ENCODE measurements around the gene FBF1.

FBF1 gene

DNA sequence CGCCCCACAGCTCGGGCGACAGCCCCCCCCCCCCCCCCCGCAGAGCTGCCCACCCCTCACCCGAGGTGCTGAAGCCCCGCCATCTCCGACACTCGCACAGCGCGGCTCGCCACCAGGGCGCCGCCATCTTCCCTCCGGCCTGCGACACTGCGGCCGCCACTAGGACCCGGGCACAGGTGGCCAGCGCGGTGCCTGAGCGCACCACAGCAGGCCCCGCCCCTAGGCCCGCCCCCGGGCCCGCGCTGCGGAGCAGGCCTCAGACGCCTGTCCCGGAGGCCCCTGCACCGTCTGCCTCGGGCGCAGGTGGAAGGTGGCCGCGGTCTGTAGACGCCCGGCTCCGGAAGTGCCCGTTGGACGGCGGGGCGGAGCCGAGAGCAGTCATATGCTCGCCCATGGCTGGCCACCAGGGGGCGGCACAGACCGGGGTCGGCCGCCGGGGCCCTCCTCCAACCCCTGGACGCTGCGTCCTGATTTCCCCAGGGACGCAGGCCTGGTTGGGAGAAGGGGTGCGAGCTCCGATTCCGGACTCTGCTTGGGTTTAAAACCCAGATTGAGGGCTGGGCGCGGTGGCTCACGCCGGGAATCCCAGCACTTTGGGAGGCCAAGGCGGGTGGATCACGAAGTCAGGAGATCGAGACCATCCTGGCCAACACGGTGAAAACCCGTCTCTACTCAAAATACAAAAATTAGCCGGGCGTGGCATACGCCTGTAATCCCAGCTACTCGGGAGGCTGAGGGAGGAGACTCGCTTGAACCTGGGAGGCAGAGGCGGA is 35.9 kb downstream of the FBF1 start, which contains the start of gene MRPL38 (continued):
- peak; percentile 64; the same call in 1 of the 2 replicates for TF ChIP-seq ZNF10 (tag by site-specific recombination; IDR thresholded peaks at IDR 0.05)
- TF ChIP-seq ZNF202 (tag by site-specific recombination; IDR thresholded peaks at IDR 0.05; ENCODE audit: borderline replicate concordance): no peak
- TF ChIP-seq ZFP3 (tag by site-specific recombination; IDR thresholded peaks at IDR 0.05; ENCODE audit: low read depth): no peak
- no peak; the same call in 1 of the 2 replicates for TF ChIP-seq ZNF366 (tag by site-specific recombination; conservative IDR thresholded peaks at IDR 0.05)
- peak; percentile 88 for TF ChIP-seq ZBTB20 (tag by site-specific recombination; IDR thresholded peaks at IDR 0.05)
- TF ChIP-seq, protein P1, sequence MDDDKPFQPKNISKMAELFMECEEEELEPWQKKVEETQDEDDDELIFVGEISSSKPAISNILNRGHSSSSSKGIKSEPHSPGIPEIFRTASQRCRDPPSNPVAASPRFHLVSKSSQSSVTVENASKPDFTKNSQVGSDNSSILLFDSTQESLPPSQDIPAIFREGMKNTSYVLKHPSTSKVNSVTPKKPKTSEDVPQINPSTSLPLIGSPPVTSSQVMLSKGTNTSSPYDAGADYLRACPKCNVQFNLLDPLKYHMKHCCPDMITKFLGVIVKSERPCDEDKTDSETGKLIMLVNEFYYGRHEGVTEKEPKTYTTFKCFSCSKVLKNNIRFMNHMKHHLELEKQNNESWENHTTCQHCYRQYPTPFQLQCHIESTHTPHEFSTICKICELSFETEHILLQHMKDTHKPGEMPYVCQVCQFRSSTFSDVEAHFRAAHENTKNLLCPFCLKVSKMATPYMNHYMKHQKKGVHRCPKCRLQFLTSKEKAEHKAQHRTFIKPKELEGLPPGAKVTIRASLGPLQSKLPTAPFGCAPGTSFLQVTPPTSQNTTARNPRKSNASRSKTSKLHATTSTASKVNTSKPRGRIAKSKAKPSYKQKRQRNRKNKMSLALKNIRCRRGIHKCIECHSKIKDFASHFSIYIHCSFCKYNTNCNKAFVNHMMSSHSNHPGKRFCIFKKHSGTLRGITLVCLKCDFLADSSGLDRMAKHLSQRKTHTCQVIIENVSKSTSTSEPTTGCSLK (tag by site-specific recombination; IDR thresholded peaks at IDR 0.05): no peak
- TF ChIP-seq ZNF747 (tag by site-specific recombination; IDR thresholded peaks at IDR 0.05): no peak
- TF ChIP-seq ZNF701 (tag by site-specific recombination; IDR thresholded peaks at IDR 0.05): no peak
- no peak for TF ChIP-seq ZNF292 (tag by site-specific recombination; IDR thresholded peaks at IDR 0.05; ENCODE audit: borderline replicate concordance, low read depth)
- TF ChIP-seq ZBTB1 (tag by site-specific recombination; IDR thresholded peaks at IDR 0.05): no peak; the same call in 1 of the 2 replicates
- TF ChIP-seq KLF9 (tag by site-specific recombination; IDR thresholded peaks at IDR 0.05; ENCODE audit: low read depth): peak; percentile 82
- no peak for TF ChIP-seq ZNF19 (tag by site-specific recombination; IDR thresholded peaks at IDR 0.05; ENCODE audit: low read depth)
- peak; percentile 96 for TF ChIP-seq ZNF2 (tag by site-specific recombination; IDR thresholded peaks at IDR 0.05)
- no peak for TF ChIP-seq ZNF571 (tag by site-specific recombination; IDR thresholded peaks at IDR 0.05)
- TF ChIP-seq, protein P2, sequence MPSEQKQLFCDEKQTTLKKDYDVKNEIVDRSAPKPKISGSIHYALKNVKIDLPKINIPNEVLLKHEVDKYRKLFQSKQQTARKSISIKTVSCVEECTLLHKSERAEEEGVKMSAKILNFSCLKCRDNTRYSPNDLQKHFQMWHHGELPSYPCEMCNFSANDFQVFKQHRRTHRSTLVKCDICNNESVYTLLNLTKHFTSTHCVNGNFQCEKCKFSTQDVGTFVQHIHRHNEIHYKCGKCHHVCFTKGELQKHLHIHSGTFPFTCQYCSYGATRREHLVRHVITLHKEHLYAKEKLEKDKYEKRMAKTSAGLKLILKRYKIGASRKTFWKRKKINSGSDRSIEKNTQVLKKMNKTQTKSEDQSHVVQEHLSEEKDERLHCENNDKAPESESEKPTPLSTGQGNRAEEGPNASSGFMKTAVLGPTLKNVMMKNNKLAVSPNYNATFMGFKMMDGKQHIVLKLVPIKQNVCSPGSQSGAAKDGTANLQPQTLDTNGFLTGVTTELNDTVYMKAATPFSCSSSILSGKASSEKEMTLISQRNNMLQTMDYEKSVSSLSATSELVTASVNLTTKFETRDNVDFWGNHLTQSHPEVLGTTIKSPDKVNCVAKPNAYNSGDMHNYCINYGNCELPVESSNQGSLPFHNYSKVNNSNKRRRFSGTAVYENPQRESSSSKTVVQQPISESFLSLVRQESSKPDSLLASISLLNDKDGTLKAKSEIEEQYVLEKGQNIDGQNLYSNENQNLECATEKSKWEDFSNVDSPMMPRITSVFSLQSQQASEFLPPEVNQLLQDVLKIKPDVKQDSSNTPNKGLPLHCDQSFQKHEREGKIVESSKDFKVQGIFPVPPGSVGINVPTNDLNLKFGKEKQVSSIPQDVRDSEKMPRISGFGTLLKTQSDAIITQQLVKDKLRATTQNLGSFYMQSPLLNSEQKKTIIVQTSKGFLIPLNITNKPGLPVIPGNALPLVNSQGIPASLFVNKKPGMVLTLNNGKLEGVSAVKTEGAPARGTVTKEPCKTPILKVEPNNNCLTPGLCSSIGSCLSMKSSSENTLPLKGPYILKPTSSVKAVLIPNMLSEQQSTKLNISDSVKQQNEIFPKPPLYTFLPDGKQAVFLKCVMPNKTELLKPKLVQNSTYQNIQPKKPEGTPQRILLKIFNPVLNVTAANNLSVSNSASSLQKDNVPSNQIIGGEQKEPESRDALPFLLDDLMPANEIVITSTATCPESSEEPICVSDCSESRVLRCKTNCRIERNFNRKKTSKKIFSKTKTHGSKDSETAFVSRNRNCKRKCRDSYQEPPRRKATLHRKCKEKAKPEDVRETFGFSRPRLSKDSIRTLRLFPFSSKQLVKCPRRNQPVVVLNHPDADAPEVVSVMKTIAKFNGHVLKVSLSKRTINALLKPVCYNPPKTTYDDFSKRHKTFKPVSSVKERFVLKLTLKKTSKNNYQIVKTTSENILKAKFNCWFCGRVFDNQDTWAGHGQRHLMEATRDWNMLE (tag by site-specific recombination; conservative IDR thresholded peaks at IDR 0.05; ENCODE audit: low read depth): peak; percentile 46
- peak; percentile 96 for TF ChIP-seq ZNF660 (tag by site-specific recombination; IDR thresholded peaks at IDR 0.05)
- TF ChIP-seq, protein P3, sequence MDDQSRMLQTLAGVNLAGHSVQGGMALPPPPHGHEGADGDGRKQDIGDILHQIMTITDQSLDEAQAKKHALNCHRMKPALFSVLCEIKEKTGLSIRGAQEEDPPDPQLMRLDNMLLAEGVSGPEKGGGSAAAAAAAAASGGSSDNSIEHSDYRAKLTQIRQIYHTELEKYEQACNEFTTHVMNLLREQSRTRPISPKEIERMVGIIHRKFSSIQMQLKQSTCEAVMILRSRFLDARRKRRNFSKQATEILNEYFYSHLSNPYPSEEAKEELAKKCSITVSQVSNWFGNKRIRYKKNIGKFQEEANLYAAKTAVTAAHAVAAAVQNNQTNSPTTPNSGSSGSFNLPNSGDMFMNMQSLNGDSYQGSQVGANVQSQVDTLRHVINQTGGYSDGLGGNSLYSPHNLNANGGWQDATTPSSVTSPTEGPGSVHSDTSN (CRISPR knock-in tag; IDR thresholded peaks at IDR 0.05): peak; percentile 87
- TF ChIP-seq ZNF155 (tag by site-specific recombination; IDR thresholded peaks at IDR 0.05): no peak
- TF ChIP-seq ZNF302 (tag by site-specific recombination; IDR thresholded peaks at IDR 0.05; ENCODE audit: low read depth): no peak
- peak; percentile 91 for TF ChIP-seq ZNF335 (tag by site-specific recombination; conservative IDR thresholded peaks at IDR 0.05)
- no peak for TF ChIP-seq ZNF132 (tag by site-specific recombination; IDR thresholded peaks at IDR 0.05; ENCODE audit: borderline replicate concordance)
- TF ChIP-seq, protein P4, sequence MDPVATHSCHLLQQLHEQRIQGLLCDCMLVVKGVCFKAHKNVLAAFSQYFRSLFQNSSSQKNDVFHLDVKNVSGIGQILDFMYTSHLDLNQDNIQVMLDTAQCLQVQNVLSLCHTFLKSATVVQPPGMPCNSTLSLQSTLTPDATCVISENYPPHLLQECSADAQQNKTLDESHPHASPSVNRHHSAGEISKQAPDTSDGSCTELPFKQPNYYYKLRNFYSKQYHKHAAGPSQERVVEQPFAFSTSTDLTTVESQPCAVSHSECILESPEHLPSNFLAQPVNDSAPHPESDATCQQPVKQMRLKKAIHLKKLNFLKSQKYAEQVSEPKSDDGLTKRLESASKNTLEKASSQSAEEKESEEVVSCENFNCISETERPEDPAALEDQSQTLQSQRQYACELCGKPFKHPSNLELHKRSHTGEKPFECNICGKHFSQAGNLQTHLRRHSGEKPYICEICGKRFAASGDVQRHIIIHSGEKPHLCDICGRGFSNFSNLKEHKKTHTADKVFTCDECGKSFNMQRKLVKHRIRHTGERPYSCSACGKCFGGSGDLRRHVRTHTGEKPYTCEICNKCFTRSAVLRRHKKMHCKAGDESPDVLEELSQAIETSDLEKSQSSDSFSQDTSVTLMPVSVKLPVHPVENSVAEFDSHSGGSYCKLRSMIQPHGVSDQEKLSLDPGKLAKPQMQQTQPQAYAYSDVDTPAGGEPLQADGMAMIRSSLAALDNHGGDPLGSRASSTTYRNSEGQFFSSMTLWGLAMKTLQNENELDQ (tag by site-specific recombination; IDR thresholded peaks at IDR 0.05; ENCODE audit: low read depth): no peak
- TF ChIP-seq ZIC2 (tag by site-specific recombination; IDR thresholded peaks at IDR 0.05): no peak; the same call in 1 of the 2 replicates
- TF ChIP-seq, protein P5, sequence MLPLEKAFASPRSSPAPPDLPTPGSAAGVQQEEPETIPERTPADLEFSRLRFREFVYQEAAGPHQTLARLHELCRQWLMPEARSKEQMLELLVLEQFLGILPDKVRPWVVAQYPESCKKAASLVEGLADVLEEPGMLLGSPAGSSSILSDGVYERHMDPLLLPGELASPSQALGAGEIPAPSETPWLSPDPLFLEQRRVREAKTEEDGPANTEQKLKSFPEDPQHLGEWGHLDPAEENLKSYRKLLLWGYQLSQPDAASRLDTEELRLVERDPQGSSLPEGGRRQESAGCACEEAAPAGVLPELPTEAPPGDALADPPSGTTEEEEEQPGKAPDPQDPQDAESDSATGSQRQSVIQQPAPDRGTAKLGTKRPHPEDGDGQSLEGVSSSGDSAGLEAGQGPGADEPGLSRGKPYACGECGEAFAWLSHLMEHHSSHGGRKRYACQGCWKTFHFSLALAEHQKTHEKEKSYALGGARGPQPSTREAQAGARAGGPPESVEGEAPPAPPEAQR (tag by site-specific recombination; IDR thresholded peaks at IDR 0.05): no peak
- TF ChIP-seq ZNF112 (tag by site-specific recombination; IDR thresholded peaks at IDR 0.05): no peak
- TF ChIP-seq ZNF549 (tag by site-specific recombination; IDR thresholded peaks at IDR 0.05): no peak
- peak; percentile 89 for TF ChIP-seq ZBTB48 (tag by site-specific recombination; IDR thresholded peaks at IDR 0.05)

All from HEK293 (cell line).